Measurements from ENCODE around the gene CCNI.
"Not testable (repeated sequence)": the region's sequence is repeated elsewhere in the genome, so short reads cannot be mapped to it uniquely, and the experiment has no call there.

The CCNI gene

DNA sequence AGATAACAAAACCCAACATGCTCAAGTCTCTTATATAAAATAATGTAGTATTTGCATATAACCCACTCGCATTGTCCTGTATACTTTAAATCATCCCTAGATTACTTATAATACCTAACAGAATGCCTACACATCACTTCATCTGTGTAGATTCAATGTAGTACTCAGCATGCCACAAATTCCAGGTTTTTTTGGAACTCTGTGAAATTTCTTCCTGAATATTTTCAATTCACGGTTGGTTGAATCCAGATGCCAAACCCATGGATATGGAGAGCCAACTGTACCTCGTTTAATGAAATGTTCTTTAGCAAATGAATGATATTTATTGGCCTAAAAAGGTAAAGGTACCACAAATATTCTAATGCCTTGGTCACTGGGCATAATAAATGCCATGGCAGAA, 24.8 kb downstream of the CCNI start:
- DNase-seq (ENCODE audit: insufficient read length) (no peak), FAIRE-seq (no peak)
- TF ChIP-seq POLR2AphosphoS5 (IDR thresholded peaks at IDR 0.05; ENCODE audit: low read depth, low read length): no peak
- TF ChIP-seq POLR2A (IDR thresholded peaks at IDR 0.05; ENCODE audit: low read depth, low read length): no peak
- no peak for TF ChIP-seq TAF1 (IDR thresholded peaks at IDR 0.05; ENCODE audit: borderline replicate concordance, low read depth, low read length)

GRCh38 chr4:77047037-77047436, 28.8 kb downstream of the CCNI start:
- TF ChIP-seq POLR2AphosphoS5 (IDR thresholded peaks at IDR 0.05; ENCODE audit: low read depth, low read length): no peak
- no peak for TF ChIP-seq TAF1 (IDR thresholded peaks at IDR 0.05; ENCODE audit: borderline replicate concordance, low read depth, low read length)
- FAIRE-seq (no peak), DNase-seq (ENCODE audit: insufficient read length) (no peak)

DNA sequence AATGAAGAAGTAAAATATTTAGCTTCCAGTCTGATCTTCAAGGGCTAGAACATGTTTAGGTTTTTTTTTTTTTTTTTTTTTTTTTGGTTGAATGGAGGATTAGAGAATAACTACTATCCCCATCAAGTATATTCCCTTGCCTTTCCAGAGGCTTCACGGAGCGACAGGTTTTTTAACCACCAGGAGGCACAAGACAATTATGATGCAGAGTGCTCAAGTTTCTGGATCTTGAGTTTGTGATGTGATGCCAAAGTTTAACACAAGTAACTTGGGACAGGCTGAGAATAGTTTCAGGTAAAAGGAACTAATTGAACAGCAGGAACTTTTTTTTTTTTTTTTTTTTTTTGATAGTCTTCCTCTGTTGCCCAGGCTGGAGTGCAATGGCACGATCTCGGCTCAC, 30.3 kb downstream of the CCNI start:
- TF ChIP-seq POLR2AphosphoS5 (IDR thresholded peaks at IDR 0.05; ENCODE audit: low read depth, low read length) (no peak), POLR2A (IDR thresholded peaks at IDR 0.05; ENCODE audit: low read depth, low read length) (no peak), TAF1 (IDR thresholded peaks at IDR 0.05; ENCODE audit: borderline replicate concordance, low read depth, low read length) (no peak)
- DNase-seq (ENCODE audit: insufficient read length) (no peak), FAIRE-seq (no peak)

GRCh38 chr4:77044461-77045150, 31.2 kb downstream of the CCNI start:
- FAIRE-seq (peak; percentile 63), DNase-seq (ENCODE audit: insufficient read length) (no peak)
- TF ChIP-seq TAF1 (IDR thresholded peaks at IDR 0.05; ENCODE audit: borderline replicate concordance, low read depth, low read length): no peak
- TF ChIP-seq POLR2A (IDR thresholded peaks at IDR 0.05; ENCODE audit: low read depth, low read length): no peak
- no peak for TF ChIP-seq POLR2AphosphoS5 (IDR thresholded peaks at IDR 0.05; ENCODE audit: low read depth, low read length)

- TF ChIP-seq POLR2A (IDR thresholded peaks at IDR 0.05; ENCODE audit: low read depth, low read length): no peak
- no peak for TF ChIP-seq POLR2AphosphoS5 (IDR thresholded peaks at IDR 0.05; ENCODE audit: low read depth, low read length)
- no peak for TF ChIP-seq TAF1 (IDR thresholded peaks at IDR 0.05; ENCODE audit: borderline replicate concordance, low read depth, low read length)
- FAIRE-seq: no peak
These were observed 32.2 kb downstream of the CCNI start for GRCh38 chr4:77043507-77044136.

DNA sequence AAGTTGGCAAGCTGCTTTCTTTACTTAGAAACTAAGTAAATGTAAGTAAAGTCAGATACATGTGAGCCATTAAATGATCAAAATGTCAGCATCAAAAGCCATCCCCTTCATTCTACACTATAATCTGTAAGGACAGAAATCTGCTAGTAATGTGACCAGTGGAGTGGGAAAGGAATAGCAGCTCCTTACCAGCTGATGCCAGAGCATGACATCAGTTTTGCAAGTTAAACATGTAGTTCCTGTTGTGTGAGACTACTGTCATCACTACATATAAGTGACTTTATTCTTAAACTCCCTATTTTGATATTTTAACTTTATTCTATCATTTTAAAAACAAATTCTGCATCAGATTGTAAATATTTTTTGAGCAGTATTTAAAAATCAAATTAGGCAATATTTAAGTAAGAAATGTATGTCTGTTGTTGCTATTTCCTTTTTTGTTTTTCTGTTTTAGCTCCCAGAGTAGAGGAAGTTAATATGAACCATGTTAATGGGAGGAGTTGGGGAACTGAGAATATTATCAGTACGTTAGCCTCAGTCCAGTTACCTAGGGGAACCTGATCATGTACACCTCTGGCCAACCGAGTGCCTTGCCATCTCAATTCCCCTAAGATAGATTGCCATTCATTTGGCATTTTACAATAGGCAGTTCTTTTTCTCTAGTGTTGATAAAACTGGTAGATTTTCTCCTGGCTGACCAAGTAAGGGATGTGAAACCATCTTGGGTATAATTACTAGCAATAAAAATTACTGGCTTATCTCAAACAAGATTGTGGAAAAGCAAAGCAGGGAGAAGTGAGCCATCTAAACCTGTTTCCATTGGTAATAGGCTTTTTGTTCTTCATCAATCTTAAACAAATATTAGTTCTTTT, 34.7 kb downstream of the CCNI start:
- no peak for TF ChIP-seq POLR2AphosphoS5 (IDR thresholded peaks at IDR 0.05; ENCODE audit: low read depth, low read length)
- no peak for TF ChIP-seq TAF1 (IDR thresholded peaks at IDR 0.05; ENCODE audit: borderline replicate concordance, low read depth, low read length)
- TF ChIP-seq POLR2A (IDR thresholded peaks at IDR 0.05; ENCODE audit: low read depth, low read length): no peak
- FAIRE-seq (no peak), DNase-seq (ENCODE audit: insufficient read length) (no peak)

More at GRCh38 chr4:77043507-77044136, 32.2 kb downstream of the CCNI start:
- no peak for DNase-seq (ENCODE audit: insufficient read length)

DNA sequence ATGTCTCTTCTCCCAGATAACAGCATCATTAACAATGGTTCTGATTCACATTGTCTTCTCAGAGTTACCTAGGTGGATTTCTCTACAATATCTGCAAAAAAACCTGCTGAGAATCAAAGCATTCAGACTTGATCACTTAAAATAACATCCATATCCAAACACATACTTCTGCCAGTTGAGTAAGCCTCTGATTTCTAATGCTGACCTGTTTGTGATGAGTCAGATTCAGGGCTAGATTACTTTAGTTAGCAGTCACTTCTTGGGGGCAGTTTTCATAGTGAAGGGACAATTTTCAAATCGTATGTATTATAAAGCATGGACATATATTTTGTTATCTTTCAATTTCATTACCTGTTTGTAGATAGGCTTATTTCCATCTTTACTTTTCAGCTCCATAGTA, 35.5 kb downstream of the CCNI start:
- FAIRE-seq (no peak), DNase-seq (ENCODE audit: insufficient read length) (no peak)
- TF ChIP-seq TAF1 (IDR thresholded peaks at IDR 0.05; ENCODE audit: borderline replicate concordance, low read depth, low read length): no peak
- no peak for TF ChIP-seq POLR2A (IDR thresholded peaks at IDR 0.05; ENCODE audit: low read depth, low read length)
- TF ChIP-seq POLR2AphosphoS5 (IDR thresholded peaks at IDR 0.05; ENCODE audit: low read depth, low read length): no peak

- DNase-seq (ENCODE audit: insufficient read length): no peak
- no peak for FAIRE-seq
- TF ChIP-seq POLR2AphosphoS5 (IDR thresholded peaks at IDR 0.05; ENCODE audit: low read depth, low read length) (no peak), TAF1 (IDR thresholded peaks at IDR 0.05; ENCODE audit: borderline replicate concordance, low read depth, low read length) (no peak), POLR2A (IDR thresholded peaks at IDR 0.05; ENCODE audit: low read depth, low read length) (no peak)
These were observed 36.0 kb downstream of the CCNI start for GRCh38 chr4:77039796-77040195.

- FAIRE-seq (no peak), DNase-seq (ENCODE audit: insufficient read length) (no peak)
- TF ChIP-seq TAF1 (IDR thresholded peaks at IDR 0.05; ENCODE audit: borderline replicate concordance, low read depth, low read length) (no peak), POLR2A (IDR thresholded peaks at IDR 0.05; ENCODE audit: low read depth, low read length) (no peak), POLR2AphosphoS5 (IDR thresholded peaks at IDR 0.05; ENCODE audit: low read depth, low read length) (no peak)
These were observed 38.1 kb downstream of the CCNI start for GRCh38 chr4:77037736-77038135.

- not testable (repeated sequence) for DNase-seq (ENCODE audit: insufficient read length); FAIRE-seq
These were observed 38.6 kb downstream of the CCNI start for GRCh38 chr4:77037168-77037567.

- no peak for FAIRE-seq
- DNase-seq (ENCODE audit: insufficient read length): no peak
- TF ChIP-seq POLR2A (IDR thresholded peaks at IDR 0.05; ENCODE audit: low read depth, low read length): no peak
These were observed 39.6 kb downstream of the CCNI start for GRCh38 chr4:77036206-77036605.

DNA sequence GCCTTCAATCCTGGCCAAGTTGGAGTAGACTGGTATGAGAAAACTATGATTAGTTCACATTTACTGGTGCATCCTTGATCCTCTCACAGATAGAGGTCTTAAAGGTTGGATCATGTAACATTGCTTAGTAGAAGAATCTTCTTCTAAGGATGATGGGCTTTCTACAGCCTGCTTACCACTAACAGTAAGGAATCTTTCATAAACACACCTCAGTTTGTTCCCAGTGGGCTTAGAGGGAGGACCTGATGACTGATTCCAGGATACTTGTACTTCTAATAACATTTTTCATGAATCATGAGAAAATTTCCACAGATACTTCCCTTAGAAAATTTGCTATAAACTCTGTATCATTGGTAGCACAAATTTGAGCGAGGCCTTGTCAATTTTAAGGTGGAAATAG, 40.6 kb downstream of the CCNI start:
- TF ChIP-seq POLR2A (IDR thresholded peaks at IDR 0.05; ENCODE audit: low read depth, low read length): no peak
- TF ChIP-seq POLR2AphosphoS5 (IDR thresholded peaks at IDR 0.05; ENCODE audit: low read depth, low read length): no peak
- TF ChIP-seq TAF1 (IDR thresholded peaks at IDR 0.05; ENCODE audit: borderline replicate concordance, low read depth, low read length): no peak
- FAIRE-seq (no peak), DNase-seq (ENCODE audit: insufficient read length) (no peak)
